Testis (tissue), 2 donors: ENCODE results near the gene STMND1.

Experiments
- CTCF ChIP-seq, 3 experiments: fragments of 450-650 bp in 2 of 3; fragments of 200-600 bp in 1 of 3; sonication (generic) in 1 of 3; IDR thresholded peaks; one replicate each; pipeline ENCODE4 v1.5.1; 2016 to 2019; ENCODE audit warnings: antibody characterized with exemption in 3 of 3, mild to moderate bottlenecking in 2 of 3, moderate library complexity in 1 of 3
- POLR2A ChIP-seq: fragments of 450-650 bp; IDR thresholded peaks from one replicate; pipeline ENCODE4 v1.6.1; 2017; ENCODE audit warnings: antibody characterized with exemption, mild to moderate bottlenecking, moderate library complexity

- TF ChIP-seq POLR2A (no peak), CTCF (IDR thresholded peaks at IDR 0.05) (no peak)
Measured at GRCh38 chr6:17165383-17165782, 63.5 kb downstream of the STMND1 start.
